Mammary epithelial cell (primary cell): ENCODE measurements around the gene STAM2.

Experiments
- EZH2 ChIP-seq: IDR thresholded peaks from 2 replicates; pipeline ENCODE4 v1.6.1; 2012; ENCODE audit warnings: low read length, inconsistent platforms, borderline replicate concordance
- TF ChIP-seq, protein P1 (sequence below), 2 donors: IDR thresholded peaks in 1 of 2; conservative IDR thresholded peaks in 1 of 2; 2 replicates each; pipeline ENCODE4 v1.5.1; 2011 to 2012; ENCODE audit warnings: inconsistent platforms in 2 of 2, low read length in 2 of 2, mild to moderate bottlenecking in 2 of 2, control low read depth in 1 of 2, low read depth in 1 of 2; ENCODE audit not compliant: insufficient read depth in 1 of 2; ENCODE audit errors: extremely low read depth in 1 of 2

DNA sequence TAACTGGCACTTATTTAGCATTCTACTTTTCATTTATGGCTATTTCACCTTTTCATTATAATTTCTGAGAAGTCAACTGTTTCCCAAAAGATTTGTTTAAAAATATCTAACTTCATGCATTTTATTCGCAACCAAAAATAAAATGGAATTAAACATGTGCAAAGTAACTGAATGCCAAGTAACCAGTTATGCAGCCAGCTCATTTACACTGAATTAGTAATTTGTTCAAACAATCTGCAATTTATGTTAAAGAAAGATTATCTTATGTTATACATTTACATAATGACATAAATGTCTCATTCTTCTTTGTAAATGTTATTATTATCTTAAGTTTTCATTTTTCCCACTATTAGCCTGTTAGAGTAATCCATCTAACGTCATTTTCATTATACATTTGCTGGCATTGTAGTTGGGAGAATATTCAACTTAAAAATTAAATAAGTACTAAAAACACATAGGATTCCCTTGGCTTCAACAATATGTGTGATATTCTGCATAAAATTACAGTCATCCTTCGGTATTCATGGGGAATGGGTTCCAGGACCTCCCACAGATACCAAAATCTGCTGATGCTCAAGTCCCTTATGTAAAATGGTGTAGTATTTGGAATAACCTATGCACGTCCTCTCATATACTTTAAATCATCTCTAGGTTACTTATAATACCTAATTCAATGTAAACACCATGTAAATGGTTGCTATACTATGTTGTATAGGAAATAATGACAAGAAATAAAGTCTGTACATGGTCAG lies 43.7 kb upstream of the STAM2 start:
- TF ChIP-seq, protein P1, sequence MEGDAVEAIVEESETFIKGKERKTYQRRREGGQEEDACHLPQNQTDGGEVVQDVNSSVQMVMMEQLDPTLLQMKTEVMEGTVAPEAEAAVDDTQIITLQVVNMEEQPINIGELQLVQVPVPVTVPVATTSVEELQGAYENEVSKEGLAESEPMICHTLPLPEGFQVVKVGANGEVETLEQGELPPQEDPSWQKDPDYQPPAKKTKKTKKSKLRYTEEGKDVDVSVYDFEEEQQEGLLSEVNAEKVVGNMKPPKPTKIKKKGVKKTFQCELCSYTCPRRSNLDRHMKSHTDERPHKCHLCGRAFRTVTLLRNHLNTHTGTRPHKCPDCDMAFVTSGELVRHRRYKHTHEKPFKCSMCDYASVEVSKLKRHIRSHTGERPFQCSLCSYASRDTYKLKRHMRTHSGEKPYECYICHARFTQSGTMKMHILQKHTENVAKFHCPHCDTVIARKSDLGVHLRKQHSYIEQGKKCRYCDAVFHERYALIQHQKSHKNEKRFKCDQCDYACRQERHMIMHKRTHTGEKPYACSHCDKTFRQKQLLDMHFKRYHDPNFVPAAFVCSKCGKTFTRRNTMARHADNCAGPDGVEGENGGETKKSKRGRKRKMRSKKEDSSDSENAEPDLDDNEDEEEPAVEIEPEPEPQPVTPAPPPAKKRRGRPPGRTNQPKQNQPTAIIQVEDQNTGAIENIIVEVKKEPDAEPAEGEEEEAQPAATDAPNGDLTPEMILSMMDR (conservative IDR thresholded peaks at IDR 0.05 in 1 of 2, IDR thresholded peaks at IDR 0.05 in 1 of 2; ENCODE audit: extremely low read depth in 1 of 2, insufficient read depth in 1 of 2, low read depth in 1 of 2, low read length in 2 of 2), result no peak
- no peak for TF ChIP-seq EZH2
